Measurements from ENCODE around the gene AASDH. TPM values are rescaled to one million over a fixed set of nuclear protein-coding genes. Genes with fewer than 3 reads are reported as not detected.

Gene AASDH
- polyA plus RNA-seq, 1 of the 3 experiments (the other 2 are of a cell fraction) = 4.4 TPM

GRCh38 chr4:56313132-56313531, 74.2 kb downstream of the AASDH start (continued):
- TF ChIP-seq USF1 (IDR thresholded peaks at IDR 0.05; ENCODE audit: borderline replicate concordance, low read depth) = no peak
- TF ChIP-seq TAF1 (IDR thresholded peaks at IDR 0.05; ENCODE audit: borderline replicate concordance, low read depth, low read length) = no peak
- TF ChIP-seq EP300 (IDR thresholded peaks at IDR 0.05; ENCODE audit: borderline replicate concordance in 1 of 2, low read depth in 1 of 2, low read length in 1 of 2) = no peak

- DNase-seq = peak; percentile 80
- Histone ChIP-seq H4K20me1 (ENCODE audit: insufficient read depth) (no peaks in the 10 kb centered on the region), H3K79me2 (ENCODE audit: insufficient read depth) (no peaks in the 10 kb centered on the region), H3K9me2 (no peaks in the 10 kb centered on the region), H3K9ac (no peak overlapping the region), H3K4me2 (peak overlapping the region; percentile 15; the same call in 1 of the 2 replicates), H3F3A (replicated peaks; ENCODE audit: insufficient read depth) (peaks cover 9% of the 10 kb centered on the region), H3K36me3 (replicated peaks in 1 of 2; ENCODE audit: control insufficient read depth in 1 of 2, insufficient read depth in 2 of 2, low read length in 1 of 2) (peaks cover 0 to 3% of the 10 kb centered on the region in 2 experiments), H3K4me3 (ENCODE audit: low read depth in 2 of 2, low read length in 1 of 2) (no peak overlapping the region), H2AFZ (ENCODE audit: low read depth) (peak overlapping the region; percentile 50; the same call in 1 of the 2 replicates), H3K4me1 (ENCODE audit: control insufficient read depth in 1 of 2, insufficient read depth in 2 of 2, low read depth in 1 of 2, low read length in 1 of 2) (peaks cover 0 to 22% of the 10 kb centered on the region in 2 experiments; a peak in 2 of 4 replicates), H3K27ac (ENCODE audit: low read depth in 2 of 2, low read length in 1 of 2) (peak overlapping the region; percentile 81 to 84; a peak in 3 of 4 replicates), H3K9me3 (no peaks in the 10 kb centered on the region), H3K27me3 (ENCODE audit: insufficient read depth) (no peaks in the 10 kb centered on the region)
- ChIA-PET CTCF (interaction anchor here (2.0 to 7.2 kb wide), 3 partner anchors 10 to 525 kb away, joined by 8 to 40 read pairs (median 13); partner anchors contain the start of gene CEP135), POLR2A (interaction anchor here (1.4 to 1.7 kb wide), 2 partner anchors 76 to 363 kb away, joined by 6 to 12 read pairs; partner anchors contain the start of genes AASDH and CEP135)
- WGBS (ENCODE audit: low lambda C conversion rate) = 40% methylated on average over 7 of the region's 7 CpGs
- TF ChIP-seq CTCF (IDR thresholded peaks at IDR 0.05) = no peak
- no peak for TF ChIP-seq RAD21 (IDR thresholded peaks at IDR 0.05; ENCODE audit: low read length)
- TF ChIP-seq SIN3A (IDR thresholded peaks at IDR 0.05; ENCODE audit: borderline replicate concordance, low read depth, low read length) = no peak
- no peak for TF ChIP-seq CHD2 (IDR thresholded peaks at IDR 0.05; ENCODE audit: low read length, partially characterized antibody)
- TF ChIP-seq NFIC (IDR thresholded peaks at IDR 0.05; ENCODE audit: borderline replicate concordance) = peak; percentile 82
- TF ChIP-seq FOXJ3 (CRISPR knock-in tag; IDR thresholded peaks at IDR 0.05) = no peak
- peak; percentile 30 to 53; a peak in 2 of 4 replicates for TF ChIP-seq EP300 (IDR thresholded peaks at IDR 0.05; ENCODE audit: borderline replicate concordance in 1 of 2, low read depth in 1 of 2, low read length in 1 of 2)
- TF ChIP-seq ELF1 (IDR thresholded peaks at IDR 0.05) = 0 out of 2 replicates have a peak, but pooled peaks have one; percentile 13
- no peak for TF ChIP-seq MEF2A (IDR thresholded peaks at IDR 0.05; ENCODE audit: borderline replicate concordance, low read depth)
- no peak for TF ChIP-seq YY1 (IDR thresholded peaks at IDR 0.05; ENCODE audit: low read depth)
- peak; percentile 33; the same call in 1 of the 2 replicates for TF ChIP-seq POLR2AphosphoS5 (IDR thresholded peaks at IDR 0.05; ENCODE audit: low read depth, low read length)
- TF ChIP-seq SMC3 (IDR thresholded peaks at IDR 0.05; ENCODE audit: low read depth, low read length) = no peak
- no peak for TF ChIP-seq USF1 (IDR thresholded peaks at IDR 0.05; ENCODE audit: borderline replicate concordance, low read depth)
- peak; percentile 18; the same call in 1 of the 2 replicates for TF ChIP-seq MAX (IDR thresholded peaks at IDR 0.05; ENCODE audit: low read depth)
- TF ChIP-seq REST (IDR thresholded peaks at IDR 0.05; ENCODE audit: low read depth, low read length) = no peak
- no peak for TF ChIP-seq FOSL2 (IDR thresholded peaks at IDR 0.05; ENCODE audit: borderline replicate concordance, low read depth)
- TF ChIP-seq GABPA (IDR thresholded peaks at IDR 0.05; ENCODE audit: low read depth) = no peak
- no peak for TF ChIP-seq IRF3 (IDR thresholded peaks at IDR 0.05; ENCODE audit: low read depth, low read length)
- no peak for TF ChIP-seq RFX5 (IDR thresholded peaks at IDR 0.05; ENCODE audit: low read length)
- TF ChIP-seq TAF1 (IDR thresholded peaks at IDR 0.05; ENCODE audit: borderline replicate concordance, low read depth, low read length) = no peak
- no peak for TF ChIP-seq RXRA (IDR thresholded peaks at IDR 0.05; ENCODE audit: borderline replicate concordance, low read depth)
These were observed 75.9 kb downstream of the AASDH start for GRCh38 chr4:56311299-56311975.
